SW480 (cell line): Measurements from ENCODE around the gene VGF.
A peak's percentile ranks its signal among the peaks of the same experiment; 100 is the strongest.
"Not testable (repeated sequence)": the region's sequence is repeated elsewhere in the genome, so short reads cannot be mapped to it uniquely, and the experiment has no call there.

Experiments
- DNase-seq: peaks from one replicate; pipeline ENCODE4 v3.0.0-alpha.2; 2016; ENCODE audit warnings: low spot score

VGF gene

DNA sequence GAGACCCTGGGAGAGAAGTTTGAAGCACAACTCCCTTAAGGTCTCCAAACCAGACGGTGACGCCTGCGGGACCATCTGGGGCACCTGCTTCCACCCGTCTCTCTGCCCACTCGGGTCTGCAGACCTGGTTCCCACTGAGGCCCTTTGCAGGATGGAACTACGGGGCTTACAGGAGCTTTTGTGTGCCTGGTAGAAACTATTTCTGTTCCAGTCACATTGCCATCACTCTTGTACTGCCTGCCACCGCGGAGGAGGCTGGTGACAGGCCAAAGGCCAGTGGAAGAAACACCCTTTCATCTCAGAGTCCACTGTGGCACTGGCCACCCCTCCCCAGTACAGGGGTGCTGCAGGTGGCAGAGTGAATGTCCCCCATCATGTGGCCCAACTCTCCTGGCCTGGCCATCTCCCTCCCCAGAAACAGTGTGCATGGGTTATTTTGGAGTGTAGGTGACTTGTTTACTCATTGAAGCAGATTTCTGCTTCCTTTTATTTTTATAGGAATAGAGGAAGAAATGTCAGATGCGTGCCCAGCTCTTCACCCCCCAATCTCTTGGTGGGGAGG, 27.6 kb downstream of the VGF start:
- peak; percentile 58 for DNase-seq

GRCh38 chr7:101134399-101134980, 30.9 kb downstream of the VGF start:
- no peak for DNase-seq

DNA sequence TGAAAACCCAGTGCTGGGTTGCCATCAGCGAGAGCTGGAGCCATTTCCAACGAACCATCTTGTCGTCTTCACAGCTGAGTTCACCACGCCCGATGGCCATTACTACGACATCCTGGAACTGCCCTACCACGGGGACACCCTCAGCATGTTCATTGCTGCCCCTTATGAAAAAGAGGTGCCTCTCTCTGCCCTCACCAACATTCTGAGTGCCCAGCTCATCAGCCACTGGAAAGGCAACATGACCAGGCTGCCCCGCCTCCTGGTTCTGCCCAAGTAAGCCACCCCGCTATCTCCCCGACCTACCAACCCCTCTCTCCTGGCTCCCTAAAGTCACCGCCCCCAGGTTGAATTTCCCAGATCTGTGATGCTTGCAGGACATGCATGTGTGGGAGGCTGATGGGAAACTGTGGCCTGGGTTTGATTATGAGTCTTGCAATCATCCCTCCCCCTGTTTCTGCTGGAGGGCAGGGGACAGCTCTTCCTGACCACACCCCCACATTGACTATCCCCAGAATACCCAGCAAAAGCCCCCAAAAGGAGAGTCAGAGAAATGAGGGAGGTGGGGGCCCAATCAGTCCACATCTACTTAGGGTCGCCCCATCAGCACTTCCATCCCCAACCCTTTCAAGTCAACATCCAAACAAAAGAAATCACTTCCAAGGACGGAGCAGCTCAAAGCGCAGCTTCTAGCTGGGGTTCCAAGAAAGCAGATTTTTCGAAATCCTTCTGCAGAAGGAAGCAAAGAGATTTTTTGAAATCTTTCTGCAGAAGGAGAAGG, 31.6 kb downstream of the VGF start:
- DNase-seq = no peak

GRCh38 chr7:101132626-101133600, 32.5 kb downstream of the VGF start:
- not testable (repeated sequence) for DNase-seq

DNA sequence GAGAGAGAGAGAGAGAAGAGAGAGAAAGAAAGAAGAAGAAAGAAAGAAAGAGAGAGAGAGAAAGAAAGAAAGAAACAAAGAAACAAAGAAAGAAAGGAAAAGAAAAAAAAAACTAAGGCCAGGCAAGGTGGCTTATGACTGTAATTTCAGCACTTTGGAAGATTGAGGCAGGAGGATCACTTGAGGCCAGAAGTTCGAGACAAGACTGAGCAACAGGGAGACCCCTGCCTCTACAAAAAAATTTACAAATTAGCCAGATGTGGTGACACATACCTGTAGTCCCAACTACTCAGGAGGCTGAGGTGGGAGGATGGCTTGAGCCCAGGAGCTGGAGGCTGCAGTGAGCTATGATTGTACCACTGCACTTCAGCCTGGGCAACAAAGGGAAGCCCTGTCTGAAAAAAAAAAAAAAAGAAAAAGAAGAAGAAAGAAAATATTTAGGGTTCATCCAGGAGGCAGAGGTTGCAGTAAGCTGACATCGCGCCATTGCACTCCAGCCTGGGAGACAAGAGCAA, 35.7 kb downstream of the VGF start:
- no peak for DNase-seq

DNA sequence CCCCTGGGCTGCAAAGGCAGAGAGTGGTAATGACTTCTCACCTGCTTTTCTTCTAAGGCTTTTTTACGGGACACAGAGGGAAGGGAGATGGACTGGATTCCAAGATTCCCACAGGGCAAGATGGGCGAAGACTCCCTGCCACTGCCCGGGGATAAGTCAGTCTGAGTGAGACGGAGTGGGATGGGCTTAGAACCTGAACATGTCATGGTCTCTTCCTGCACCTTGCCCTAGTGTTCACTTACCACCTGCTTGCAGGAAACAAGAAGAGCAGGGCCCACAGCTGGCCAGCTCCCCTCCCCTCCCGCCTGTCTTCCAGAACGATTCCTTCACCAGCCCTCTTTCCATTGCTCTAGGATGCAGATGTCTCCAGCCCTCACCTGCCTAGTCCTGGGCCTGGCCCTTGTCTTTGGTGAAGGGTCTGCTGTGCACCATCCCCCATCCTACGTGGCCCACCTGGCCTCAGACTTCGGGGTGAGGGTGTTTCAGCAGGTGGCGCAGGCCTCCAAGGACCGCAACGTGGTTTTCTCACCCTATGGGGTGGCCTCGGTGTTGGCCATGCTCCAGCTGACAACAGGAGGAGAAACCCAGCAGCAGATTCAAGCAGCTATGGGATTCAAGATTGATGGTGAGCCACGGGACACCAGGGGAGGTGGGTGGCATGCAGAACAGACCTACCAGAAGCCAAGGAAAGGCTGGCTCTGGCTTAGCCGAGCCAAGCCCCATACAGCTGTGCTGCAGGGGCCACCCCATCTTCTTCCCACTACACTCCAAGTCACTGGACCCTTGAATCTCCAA, 37.1 kb downstream of the VGF start:
- DNase-seq = no peak

GRCh38 chr7:101127460-101128039, 37.8 kb downstream of the VGF start:
- DNase-seq = no peak

DNA sequence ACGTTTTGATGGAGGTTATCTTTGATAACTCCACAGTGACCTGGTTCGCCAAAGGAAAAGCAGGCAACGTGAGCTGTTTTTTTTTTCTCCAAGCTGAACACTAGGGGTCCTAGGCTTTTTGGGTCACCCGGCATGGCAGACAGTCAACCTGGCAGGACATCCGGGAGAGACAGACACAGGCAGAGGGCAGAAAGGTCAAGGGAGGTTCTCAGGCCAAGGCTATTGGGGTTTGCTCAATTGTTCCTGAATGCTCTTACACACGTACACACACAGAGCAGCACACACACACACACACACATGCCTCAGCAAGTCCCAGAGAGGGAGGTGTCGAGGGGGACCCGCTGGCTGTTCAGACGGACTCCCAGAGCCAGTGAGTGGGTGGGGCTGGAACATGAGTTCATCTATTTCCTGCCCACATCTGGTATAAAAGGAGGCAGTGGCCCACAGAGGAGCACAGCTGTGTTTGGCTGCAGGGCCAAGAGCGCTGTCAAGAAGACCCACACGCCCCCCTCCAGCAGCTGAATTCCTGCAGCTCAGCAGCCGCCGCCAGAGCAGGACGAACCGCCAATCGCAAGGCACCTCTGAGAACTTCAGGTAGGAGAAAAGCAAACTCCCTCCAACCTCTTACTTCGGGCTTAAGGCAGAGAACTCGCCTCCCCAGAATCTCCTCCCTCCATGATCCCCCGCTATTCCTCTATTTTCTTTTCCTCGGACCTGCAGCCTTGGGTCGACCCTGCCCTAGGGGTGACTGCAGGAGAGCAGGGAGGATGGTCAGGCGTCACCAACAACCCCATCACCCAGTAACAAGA, 38.5 kb downstream of the VGF start, which contains the start of gene SERPINE1:
TSS of gene SERPINE1 (plus strand) at position 454 of the 809 bp plus-strand sequence. CDS start 1,290 bp downstream, outside the sequence.
- DNase-seq = peak; percentile 100

DNA sequence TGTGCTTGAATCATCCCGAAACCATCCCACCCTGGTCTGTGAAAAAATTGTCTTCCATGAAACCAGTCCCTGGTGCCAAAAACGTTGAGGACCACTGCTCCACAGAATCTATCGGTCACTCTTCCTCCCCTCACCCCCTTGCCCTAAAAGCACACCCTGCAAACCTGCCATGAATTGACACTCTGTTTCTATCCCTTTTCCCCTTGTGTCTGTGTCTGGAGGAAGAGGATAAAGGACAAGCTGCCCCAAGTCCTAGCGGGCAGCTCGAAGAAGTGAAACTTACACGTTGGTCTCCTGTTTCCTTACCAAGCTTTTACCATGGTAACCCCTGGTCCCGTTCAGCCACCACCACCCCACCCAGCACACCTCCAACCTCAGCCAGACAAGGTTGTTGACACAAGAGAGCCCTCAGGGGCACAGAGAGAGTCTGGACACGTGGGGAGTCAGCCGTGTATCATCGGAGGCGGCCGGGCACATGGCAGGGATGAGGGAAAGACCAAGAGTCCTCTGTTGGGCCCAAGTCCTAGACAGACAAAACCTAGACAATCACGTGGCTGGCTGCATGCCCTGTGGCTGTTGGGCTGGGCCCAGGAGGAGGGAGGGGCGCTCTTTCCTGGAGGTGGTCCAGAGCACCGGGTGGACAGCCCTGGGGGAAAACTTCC, 39.2 kb downstream of the VGF start:
- peak; percentile 88 for DNase-seq

GRCh38 chr7:101124376-101125056, 40.9 kb downstream of the VGF start:
- peak; percentile 98 for DNase-seq

GRCh38 chr7:101123703-101124068, 41.7 kb downstream of the VGF start:
- DNase-seq = no peak

DNA sequence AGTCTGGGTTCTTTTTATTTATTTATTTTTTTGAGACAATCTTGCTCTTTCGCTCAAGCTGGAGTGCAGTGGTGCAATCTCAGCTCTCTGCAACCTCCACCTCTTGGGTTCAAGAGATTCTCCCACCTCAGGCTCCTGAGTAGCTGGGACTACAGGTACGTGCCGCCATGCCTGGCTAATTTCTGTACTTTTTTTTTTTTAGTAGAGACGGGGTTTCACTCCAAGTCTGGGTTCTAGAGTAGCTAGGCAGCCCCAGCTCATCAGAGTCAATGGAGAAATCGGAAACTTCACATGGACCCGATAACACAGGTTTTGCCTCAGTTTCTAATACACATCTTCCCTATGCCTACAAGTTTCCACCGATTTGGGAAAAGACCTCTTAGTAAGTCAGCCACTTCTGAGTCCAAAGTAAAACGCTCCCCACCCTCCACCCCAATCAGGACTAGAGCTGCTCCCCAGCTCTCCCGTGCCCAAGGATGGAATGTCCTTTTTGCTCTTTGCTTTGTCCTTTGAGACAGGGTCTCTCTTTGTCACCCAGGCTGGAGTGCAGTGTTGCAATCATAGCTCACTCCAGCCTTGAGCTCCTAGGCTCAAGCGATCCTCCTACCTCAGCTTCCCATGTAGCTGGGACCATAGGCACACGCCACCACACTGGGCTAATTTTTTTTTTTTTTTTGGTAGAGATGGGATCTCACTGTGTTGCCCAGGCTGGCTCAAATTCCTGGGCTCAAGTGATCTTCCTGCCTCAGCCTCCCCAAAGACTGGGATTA, 42.3 kb downstream of the VGF start:
- DNase-seq = no peak

DNA sequence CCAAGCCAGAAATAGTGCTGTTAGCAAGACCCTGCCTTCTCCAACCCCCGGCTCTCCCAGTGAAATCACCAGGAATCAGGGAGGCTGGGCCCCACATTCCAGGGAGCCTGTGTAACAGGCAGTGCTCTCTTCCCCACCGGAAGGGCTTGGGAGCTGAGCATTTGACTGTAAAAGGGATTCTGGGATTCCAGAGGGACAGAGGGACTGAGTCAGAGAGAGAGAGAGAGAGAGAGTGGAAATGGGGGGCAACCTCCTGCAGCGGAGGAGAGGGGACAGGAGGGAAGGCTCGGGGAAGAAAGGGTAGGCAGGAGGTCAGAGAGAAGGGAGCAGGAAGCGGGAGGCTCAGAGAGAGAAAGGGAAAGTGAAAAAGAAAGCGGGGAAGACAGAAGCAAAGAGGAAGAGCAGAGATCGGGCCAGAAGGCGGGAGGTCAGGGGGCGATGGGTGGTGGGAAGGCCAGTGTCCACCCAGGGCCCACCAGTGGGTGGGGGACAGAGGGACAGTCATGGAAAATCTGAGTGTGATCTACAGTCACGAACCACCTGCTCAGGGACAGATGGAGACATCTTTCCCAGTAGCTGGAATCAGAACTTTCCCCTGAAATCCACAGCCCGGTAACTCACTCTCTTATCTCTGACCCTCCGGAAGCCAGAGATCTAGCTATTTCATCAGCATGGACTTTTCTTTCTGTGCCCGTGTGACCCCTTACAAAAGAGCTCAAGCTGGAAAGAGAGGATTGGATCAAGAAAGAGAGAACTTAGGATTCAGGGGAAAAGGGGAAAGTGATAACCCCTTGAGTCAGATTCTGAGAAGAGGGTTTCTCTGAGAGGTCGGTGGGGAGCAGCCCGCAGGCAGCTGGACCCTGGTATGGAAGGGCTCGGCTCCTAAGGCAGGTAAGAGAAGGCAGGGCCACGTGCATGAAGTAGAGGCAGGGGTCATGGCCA, 43.1 kb downstream of the VGF start:
- peak; percentile 97 for DNase-seq

GRCh38 chr7:101121631-101121990, 43.8 kb downstream of the VGF start:
- DNase-seq = not testable (repeated sequence)

DNA sequence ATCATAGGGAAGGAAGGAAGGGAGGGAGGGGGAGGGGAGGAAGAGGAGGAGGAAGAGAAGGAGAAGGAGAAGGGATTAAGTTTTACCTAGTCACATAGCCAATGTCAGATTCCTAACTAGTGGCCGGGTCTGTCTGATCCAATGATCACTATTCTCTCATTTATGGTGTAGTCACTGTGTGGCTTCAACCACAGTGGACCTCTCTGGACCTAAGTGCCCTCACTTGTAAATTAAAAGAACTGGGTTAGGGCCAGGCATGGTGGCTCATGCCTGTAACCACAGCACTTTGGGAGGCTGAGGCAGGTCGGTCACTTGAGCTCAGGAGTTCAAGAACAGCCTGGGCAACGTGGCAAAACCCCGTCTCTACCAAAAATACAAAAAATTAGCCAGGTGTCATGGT, 45.1 kb downstream of the VGF start:
- DNase-seq = no peak

GRCh38 chr7:101119876-101120275, 45.5 kb downstream of the VGF start:
- no peak for DNase-seq

DNA sequence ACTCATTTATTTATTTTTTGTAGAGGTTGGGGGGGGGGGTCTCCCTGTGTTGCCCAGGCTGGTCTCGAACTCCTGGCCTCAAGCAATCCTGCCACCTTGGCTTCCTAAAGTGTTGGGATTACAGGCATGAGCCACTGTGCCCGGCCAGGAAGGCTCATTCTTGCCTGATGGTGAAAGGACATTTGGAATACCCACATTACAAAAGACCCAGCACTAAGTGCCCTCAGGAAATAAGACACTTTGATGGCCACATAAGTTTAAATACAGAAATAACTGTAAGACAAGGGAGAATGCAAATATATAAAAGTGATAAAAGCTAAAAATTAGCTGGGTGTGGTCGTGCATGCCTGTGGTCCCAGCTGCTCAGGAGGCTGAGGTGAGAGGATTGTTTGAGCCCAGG, 46.5 kb downstream of the VGF start:
- no peak for DNase-seq
